Endothelial cell (in vitro differentiated cells): ENCODE measurements around the gene TRIM40. TPM values are rescaled to one million over a fixed set of nuclear protein-coding genes. Genes with fewer than 3 reads are reported as not detected.

ENCODE experiments used
- DNase-seq: peaks from one replicate; pipeline ENCODE4 v3.0.0; 2021; ENCODE audit warnings: low spot score
- H3K27ac Mint-ChIP-seq: one replicate; pipeline ENCODE4 v1.8.0; 2021; ENCODE audit warnings: mixed read lengths, inconsistent platforms; ENCODE audit not compliant: unreplicated experiment
- H3K27me3 Mint-ChIP-seq: one replicate; pipeline ENCODE4 v1.8.0; 2021; ENCODE audit warnings: mild to moderate bottlenecking, moderate library complexity, mixed read lengths, inconsistent platforms; ENCODE audit not compliant: unreplicated experiment
- H3K36me3 Mint-ChIP-seq: one replicate; pipeline ENCODE4 v1.8.0; 2021; ENCODE audit warnings: mild to moderate bottlenecking, low read depth, mixed read lengths, inconsistent platforms; ENCODE audit not compliant: unreplicated experiment
- H3K4me1 Mint-ChIP-seq: one replicate; pipeline ENCODE4 v1.8.0; 2021; ENCODE audit warnings: mild to moderate bottlenecking, mixed read lengths, inconsistent platforms; ENCODE audit not compliant: unreplicated experiment
- H3K4me3 Mint-ChIP-seq: one replicate; pipeline ENCODE4 v1.8.0; 2021; ENCODE audit warnings: mild to moderate bottlenecking, mixed read lengths, inconsistent platforms; ENCODE audit not compliant: unreplicated experiment
- H3K9me3 Mint-ChIP-seq: one replicate; pipeline ENCODE4 v1.8.0; 2021; ENCODE audit warnings: mixed read lengths, inconsistent platforms; ENCODE audit not compliant: unreplicated experiment
- long read RNA-seq: library from polyadenylated mRNA; unstranded; transcript quantifications from one replicate; pipeline ENCODE4 v2.0.0, GENCODE V29; 2020; ENCODE audit not compliant: unreplicated experiment
- total RNA-seq: library from RNA; stranded (reverse); fragmentation: NEBNext Ultra II Directional; extraction: Animal tissue kit (Norgen Biotek cat#: 25700); gene quantifications from one replicate; pipeline ENCODE4 v1.2.1, GENCODE V29; 2021; ENCODE audit not compliant: unreplicated experiment
- TF ChIP-seq, protein P1 (sequence below): fragments of 200-600 bp; sonication (generic); IDR thresholded peaks from one replicate; pipeline ENCODE4 v1.5.0; 2021; ENCODE audit warnings: antibody characterized with exemption; ENCODE audit not compliant: unreplicated experiment

Gene TRIM40
- total RNA-seq: not detected
- long read RNA-seq: 0 reads

- H3K4me3 Mint-ChIP-seq: no peak within 1 kb of the TSS
- TF ChIP-seq, protein P1, sequence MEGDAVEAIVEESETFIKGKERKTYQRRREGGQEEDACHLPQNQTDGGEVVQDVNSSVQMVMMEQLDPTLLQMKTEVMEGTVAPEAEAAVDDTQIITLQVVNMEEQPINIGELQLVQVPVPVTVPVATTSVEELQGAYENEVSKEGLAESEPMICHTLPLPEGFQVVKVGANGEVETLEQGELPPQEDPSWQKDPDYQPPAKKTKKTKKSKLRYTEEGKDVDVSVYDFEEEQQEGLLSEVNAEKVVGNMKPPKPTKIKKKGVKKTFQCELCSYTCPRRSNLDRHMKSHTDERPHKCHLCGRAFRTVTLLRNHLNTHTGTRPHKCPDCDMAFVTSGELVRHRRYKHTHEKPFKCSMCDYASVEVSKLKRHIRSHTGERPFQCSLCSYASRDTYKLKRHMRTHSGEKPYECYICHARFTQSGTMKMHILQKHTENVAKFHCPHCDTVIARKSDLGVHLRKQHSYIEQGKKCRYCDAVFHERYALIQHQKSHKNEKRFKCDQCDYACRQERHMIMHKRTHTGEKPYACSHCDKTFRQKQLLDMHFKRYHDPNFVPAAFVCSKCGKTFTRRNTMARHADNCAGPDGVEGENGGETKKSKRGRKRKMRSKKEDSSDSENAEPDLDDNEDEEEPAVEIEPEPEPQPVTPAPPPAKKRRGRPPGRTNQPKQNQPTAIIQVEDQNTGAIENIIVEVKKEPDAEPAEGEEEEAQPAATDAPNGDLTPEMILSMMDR: no peak
- H3K36me3 Mint-ChIP-seq: no peaks in the 10 kb centered on the region
- H3K9me3 Mint-ChIP-seq: no peaks in the 10 kb centered on the region
- no peak for DNase-seq
- no peak within 1 kb of the TSS for H3K27ac Mint-ChIP-seq
- peaks cover 3% of the 10 kb centered on the region for H3K4me1 Mint-ChIP-seq
- H3K27me3 Mint-ChIP-seq: peaks cover 5% of the 10 kb centered on the region
Observed at GRCh38 chr6:30135757-30136156, at the start of gene TRIM40. TSS of gene TRIM40 (plus strand) at chr6:30136140. CDS start at chr6:30137037, 897 bp downstream.

- H3K9me3 Mint-ChIP-seq: no peaks in the 10 kb centered on the region
- no peak overlapping the region for H3K27ac Mint-ChIP-seq
- peaks cover 4% of the 10 kb centered on the region for H3K27me3 Mint-ChIP-seq
- peaks cover 15% of the 10 kb centered on the region for H3K4me1 Mint-ChIP-seq
- TF ChIP-seq, protein P1: no peak
- H3K36me3 Mint-ChIP-seq: peaks cover 5% of the 10 kb centered on the region
- DNase-seq: no peak
- H3K4me3 Mint-ChIP-seq: no peak overlapping the region
Observed at GRCh38 chr6:30087876-30088275, 48.1 kb upstream of the TRIM40 start.

DNA sequence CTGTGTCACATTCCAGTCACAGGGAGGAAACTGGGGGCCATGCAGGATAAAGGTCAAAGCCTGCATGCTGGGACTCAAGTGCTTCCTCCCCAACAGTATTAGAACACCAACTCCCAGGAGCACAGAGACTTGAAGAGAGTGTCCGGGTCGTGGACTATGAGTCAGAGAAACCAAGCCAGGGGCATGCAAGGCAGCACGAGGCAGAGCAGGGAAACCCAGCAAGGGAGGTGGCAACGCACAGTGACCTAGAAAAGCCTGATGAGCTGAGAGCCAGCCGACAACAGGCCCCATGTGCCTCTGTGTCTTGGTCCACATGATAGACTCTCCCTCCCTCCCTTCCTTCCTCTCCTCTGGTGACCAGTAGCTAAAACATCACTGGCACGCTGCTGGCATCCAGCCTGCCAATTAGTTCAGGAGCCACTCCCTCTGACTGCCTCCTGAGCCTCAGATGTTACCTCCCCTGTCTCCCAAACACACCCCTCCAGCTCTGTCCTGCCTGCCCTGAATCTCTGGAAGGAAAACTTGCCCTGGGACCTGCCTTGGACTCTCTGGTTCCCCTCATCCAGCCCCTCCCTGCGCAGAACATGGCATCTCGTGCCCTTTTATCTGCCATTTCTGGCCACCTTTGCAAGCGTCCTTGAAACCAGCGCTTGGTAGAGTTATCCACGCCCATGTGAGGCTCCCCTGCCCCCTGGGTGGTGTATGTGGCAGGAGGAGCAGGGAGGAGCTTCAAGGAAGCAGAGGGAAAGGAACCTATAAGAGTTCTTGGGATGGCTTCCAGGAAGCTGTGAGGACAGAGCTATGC is 44.2 kb upstream of the TRIM40 start:
- H3K27ac Mint-ChIP-seq: no peak overlapping the region
- peaks cover 5% of the 10 kb centered on the region for H3K36me3 Mint-ChIP-seq
- H3K4me1 Mint-ChIP-seq: peaks cover 35% of the 10 kb centered on the region
- H3K27me3 Mint-ChIP-seq: peaks cover 7% of the 10 kb centered on the region
- DNase-seq: no peak
- no peak overlapping the region for H3K4me3 Mint-ChIP-seq
- H3K9me3 Mint-ChIP-seq: no peaks in the 10 kb centered on the region
- TF ChIP-seq, protein P1: no peak

DNA sequence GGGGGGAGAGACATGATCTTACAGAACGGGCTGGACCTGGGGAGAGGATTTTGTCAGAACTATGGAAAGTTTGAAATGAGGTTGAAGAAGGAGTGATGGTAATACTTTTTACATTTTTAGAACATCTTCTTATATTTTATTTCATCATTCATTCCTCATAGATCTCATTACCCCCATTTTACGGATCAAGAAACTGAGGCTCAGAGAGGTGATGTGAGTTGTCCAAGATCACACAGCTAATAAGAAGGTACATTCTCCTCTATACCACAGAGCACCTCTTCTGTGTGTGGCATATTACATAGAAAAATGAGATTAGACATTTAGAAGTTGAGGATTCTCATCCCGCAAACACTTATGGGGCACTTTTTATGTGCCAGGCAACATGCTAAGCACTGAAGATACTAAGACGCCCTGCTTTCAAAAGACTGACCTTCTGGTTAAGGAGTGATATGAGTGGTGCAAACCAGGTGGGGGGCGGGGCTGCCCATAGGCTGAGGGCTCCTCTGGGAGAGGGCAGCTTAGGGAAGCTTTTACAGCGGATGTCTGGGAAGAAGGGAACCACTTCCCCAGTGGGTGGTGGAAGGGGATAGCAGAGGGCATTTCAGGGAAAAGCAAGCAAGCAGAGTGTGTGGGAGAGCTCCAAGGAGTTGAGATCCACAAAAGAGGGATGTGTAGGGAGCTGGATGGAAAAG is 42.9 kb upstream of the TRIM40 start:
- Mint-ChIP-seq H3K27ac (no peak overlapping the region), H3K4me3 (no peak overlapping the region), H3K27me3 (peaks cover 10% of the 10 kb centered on the region), H3K36me3 (peaks cover 5% of the 10 kb centered on the region), H3K4me1 (peaks cover 44% of the 10 kb centered on the region), H3K9me3 (no peaks in the 10 kb centered on the region)
- TF ChIP-seq, protein P1: no peak
- no peak for DNase-seq
